NCI-H187 treated with DMSO at 0.1 percent for 48 hours (cell line): ENCODE results near the gene ATP6V1C2.
"Not testable (repeated sequence)": the region's sequence is repeated elsewhere in the genome, so short reads cannot be mapped to it uniquely, and the experiment has no call there.

Experiments
- DNase-seq: peaks from one replicate; lab custom pipeline; 2025; lab: John Stamatoyannopoulos, UW

The ATP6V1C2 gene

DNA sequence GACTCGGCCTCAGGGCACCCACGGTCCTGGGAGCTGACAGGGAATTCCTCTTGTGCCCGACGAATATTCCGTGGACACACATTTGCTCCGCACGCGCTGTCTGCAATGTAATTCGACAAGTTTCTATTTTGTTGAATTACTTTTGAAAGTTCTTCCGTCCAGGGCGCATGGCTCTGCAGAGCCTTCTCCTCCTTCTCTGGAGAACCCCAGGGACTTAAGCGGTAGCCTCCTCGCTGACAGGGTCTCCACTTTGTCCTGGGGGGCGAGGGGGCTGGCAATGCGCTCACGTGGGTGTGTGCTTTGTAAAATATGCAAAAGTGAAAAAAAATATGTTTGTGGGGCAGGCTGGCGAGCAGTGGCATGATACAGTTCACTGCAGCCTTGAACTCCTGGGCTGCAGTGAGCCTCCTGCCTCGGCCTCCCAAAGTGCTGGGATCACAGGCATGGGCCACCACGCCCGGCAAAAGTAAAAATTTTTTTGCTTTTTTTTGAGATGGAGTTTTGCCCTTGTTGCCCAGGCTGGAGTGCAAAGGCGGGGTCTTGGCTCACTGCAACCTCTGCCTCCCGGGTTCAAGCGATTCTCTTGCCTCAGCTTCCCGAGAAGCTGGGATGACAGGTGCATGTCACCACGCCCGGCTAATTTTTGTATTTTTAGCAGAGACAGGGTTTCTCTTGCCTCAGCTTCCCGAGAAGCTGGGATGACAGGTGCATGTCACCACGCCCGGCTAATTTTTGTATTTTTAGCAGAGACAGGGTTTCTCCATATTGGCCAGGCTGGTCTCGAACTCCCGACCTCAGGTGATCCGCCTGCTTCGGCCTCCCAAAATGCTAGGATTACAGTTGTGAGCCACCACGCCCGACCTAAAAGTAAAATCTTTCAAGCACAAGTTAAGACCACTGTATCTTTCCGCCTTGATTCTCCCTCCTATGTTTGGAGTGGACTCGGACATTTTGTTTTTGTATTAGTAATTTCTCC lies 92.0 kb downstream of the ATP6V1C2 start:
- not testable (repeated sequence) for DNase-seq

- no peak for DNase-seq
Observed at GRCh38 chr2:10814142-10814541, 92.7 kb downstream of the ATP6V1C2 start.

DNA sequence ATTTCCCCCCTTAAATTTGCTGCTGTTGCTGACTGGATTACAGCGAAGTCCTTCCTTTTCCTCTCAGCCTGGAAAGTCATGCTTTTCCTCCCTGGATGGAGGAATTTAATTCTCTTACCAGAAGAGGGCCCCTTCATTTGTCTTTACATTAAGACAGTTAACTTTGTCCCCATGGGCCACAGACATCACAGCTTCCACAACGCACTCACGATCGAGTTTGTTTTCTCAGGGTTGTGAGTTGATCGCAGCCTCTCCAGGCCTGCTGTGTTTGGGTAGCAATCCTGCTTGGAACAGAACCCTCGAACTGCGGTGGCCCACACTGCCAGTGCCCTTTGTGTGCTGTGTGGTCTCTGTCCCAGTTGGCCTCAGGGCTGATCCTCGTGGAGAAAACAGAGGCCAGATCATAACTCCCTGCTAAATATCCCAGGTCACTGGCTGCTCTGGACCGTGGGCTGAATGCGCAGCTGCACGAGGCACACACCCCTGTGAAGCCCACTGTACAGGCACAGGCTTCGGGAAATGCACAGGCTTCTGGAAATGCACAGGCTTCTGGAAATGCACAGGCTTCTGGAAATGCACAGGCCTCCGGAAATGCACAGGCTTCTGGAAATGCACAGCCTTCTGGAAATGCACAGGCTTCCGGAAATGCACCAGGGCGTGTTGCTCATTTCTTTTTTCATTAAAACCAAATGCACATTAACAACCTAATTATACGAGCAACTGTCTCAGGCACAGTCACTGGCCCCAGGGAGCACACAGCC lies 93.3 kb downstream of the ATP6V1C2 start:
- DNase-seq, result no peak

GRCh38 chr2:10817413-10817812 lies 96.0 kb downstream of the ATP6V1C2 start:
- no peak for DNase-seq

DNA sequence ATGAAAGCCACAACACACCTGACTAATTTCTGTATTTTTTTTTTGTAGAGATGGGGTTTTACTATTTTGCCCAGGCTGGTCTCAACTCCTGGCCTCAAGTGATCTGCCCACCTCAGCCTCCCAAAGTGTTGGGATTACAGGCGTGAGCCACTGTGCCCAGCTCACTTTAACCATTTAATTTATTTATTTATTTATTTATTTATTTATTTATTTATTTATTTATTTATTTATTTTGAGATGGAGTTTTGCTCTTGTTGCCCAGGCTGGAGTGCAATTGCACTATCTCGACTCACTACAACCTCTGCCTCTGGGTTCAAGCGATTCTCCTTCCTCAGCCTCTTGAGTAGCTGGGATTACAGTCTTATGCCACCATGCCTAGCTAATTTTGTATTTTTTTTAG lies 96.9 kb downstream of the ATP6V1C2 start:
- DNase-seq, result not testable (repeated sequence)

DNA sequence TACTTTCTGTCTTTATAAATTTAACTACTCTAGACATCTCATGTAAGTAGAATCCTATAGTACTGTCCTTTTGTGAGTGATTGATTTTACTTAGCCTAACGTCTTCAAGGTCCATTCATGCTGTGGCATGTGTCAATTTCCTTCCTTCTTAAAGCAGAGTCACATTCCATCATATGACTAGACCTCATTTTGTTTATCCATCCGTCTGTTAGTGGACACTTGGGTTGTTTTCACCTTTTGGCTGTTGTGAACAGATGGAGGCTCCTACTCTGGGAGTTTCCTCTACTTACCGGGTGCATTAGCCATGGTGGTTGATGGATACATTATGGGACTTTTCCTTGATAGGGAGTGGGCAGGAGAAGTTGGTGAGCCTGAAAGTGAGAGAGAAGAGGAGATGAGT lies 97.6 kb downstream of the ATP6V1C2 start:
- no peak for DNase-seq

GRCh38 chr2:10819714-10820314 lies 98.4 kb downstream of the ATP6V1C2 start:
- DNase-seq, result no peak

GRCh38 chr2:10820562-10820961 lies 99.1 kb downstream of the ATP6V1C2 start:
- DNase-seq, result no peak

- DNase-seq, result no peak
Observed at GRCh38 chr2:10820978-10821695, 99.7 kb downstream of the ATP6V1C2 start.

DNA sequence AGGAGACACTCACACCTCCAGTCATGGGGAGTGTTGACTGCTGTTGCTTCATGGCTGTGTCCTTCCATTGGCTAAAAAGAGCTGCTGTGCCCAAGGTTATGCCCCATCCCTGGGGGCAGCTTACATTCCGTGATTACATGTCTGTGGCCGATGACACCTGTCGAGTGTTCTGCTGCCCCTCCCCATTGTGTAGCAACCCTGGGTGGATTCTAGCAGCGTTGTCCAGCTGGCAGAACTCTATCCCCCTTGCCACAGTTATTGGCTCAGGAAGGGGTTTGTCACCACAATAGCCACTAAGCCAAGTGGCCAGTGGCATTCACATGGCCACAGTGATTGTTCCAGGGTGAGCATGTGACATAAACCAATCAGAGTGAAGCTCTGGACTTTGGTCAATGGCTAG lies 102.8 kb downstream of the ATP6V1C2 start:
- no peak for DNase-seq

GRCh38 chr2:10826026-10826425 lies 104.6 kb downstream of the ATP6V1C2 start:
- no peak for DNase-seq

DNA sequence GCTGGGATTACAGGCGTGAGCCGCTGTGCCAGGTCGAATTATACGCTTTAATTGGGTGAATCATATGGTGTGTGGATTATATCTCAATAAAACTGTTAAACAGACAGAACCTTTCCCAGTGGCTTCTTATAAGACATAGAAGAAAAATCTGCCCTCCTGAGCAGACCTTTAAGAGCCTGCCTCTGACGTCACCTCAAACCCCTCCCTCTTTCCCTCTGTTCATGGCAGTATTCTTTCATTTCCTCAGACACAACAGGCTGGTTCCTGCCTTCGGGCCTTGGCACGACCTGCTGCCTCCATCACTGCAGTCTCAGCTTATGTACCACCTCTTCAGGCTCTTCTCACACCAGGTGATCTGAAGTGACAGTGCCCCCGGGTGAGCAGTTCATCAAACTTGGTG lies 105.2 kb downstream of the ATP6V1C2 start:
- no peak for DNase-seq

- no peak for DNase-seq
Observed at GRCh38 chr2:10828346-10828745, 106.9 kb downstream of the ATP6V1C2 start.

DNA sequence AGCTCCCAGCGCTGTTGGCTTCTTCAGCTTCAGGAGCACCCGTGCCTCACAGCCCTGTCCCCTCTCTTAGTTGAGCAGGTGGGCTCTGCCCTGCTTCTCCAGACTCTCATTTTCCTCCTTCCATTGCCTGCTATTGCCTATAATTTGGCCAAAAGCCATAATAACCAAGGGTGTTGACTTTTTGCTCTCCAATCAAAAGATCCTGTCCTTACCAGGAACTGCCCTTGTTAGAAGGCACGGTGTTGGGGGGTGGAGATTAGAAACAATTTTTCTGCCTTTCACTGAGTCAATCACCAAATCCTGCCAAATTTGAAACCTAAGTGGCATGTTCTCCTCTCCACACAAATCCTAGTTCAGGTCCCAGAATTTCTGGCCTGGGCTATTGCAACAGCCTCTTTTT lies 107.9 kb downstream of the ATP6V1C2 start:
- DNase-seq, result no peak

- DNase-seq, result no peak
Observed at GRCh38 chr2:10830203-10830602, 108.8 kb downstream of the ATP6V1C2 start.

DNA sequence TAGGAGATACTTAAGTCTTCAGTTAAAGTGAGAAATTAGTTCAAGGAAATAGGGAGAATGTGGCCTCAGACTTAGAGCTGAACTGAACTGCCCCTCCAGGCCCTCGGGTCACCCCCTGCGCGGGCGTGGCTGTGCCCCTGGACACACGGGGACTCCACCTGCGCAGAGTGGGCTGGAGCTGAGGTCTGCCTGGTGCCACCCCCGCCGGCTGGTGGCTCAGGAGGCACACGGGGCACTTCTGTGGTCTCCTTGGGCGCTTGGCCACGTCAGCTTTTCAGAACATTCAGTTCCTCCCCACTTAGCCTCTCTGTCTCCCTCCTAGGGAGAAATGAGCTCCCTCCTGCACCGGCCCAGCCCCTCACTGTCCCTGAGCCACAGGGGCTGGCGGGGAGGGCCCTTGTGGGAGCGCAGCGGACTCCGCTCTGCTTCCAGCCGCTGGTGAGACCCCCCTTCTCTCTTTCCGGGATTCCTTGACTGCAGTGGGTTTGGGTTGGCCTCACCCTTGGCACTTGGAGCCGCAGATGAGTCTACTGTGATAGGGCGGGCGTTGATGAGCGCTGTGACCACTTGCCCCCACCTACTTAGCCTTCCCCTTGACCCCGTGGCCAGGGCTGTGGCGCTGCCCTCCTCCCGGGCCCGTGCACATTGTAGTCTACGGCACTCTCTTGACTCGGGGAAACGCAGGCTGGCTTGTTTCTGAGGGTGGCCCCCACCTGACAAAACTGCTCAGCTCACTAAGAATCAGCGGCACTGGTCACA lies 109.4 kb downstream of the ATP6V1C2 start:
- DNase-seq, result no peak

DNA sequence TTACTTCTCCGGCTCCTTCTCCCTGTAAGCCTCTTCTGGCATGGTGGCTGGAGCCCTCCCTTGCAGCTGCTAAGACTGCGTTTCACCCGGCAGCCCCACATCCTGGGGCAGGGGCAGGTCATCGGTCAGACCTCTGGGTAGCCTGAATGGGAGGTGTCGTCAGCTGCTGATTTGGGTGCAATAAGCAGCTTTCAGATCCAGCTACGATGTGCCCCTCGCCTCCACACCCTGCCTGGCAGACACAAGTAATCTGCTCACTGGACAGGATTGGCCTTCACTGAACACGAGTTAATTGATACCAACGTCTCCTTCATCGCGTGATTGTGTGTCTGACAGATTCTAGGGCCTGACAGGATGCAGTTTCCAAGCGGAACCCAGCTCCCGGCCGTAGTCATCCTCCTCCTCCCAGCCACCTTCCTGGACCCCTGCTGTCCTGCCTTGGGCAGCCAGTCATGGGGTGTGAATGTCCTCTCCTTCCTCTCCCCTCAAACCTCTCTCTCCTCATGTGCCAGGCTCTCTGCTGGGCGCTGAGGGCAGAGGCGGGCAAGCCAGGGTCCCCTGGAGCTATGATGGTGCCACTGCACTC lies 110.1 kb downstream of the ATP6V1C2 start:
- DNase-seq, result no peak

- peak; percentile 79 for DNase-seq
Observed at GRCh38 chr2:10832203-10832936, 110.9 kb downstream of the ATP6V1C2 start.

- no peak for DNase-seq
Observed at GRCh38 chr2:10833021-10833420, 111.6 kb downstream of the ATP6V1C2 start.

- DNase-seq, result no peak
Observed at GRCh38 chr2:10834068-10834655, 112.7 kb downstream of the ATP6V1C2 start.
